GM12892 (cell line): ENCODE measurements around the gene FNBP1.

Experiments used
- DNase-seq: peaks from one replicate; pipeline ENCODE4 v3.0.0; 2011; ENCODE audit not compliant: insufficient read length
- FAIRE-seq: peaks from 2 replicates; lab custom pipeline; 2011; peaks lifted over from hg19 to GRCh38; lab: Jason Lieb, UNC
- POLR2A ChIP-seq: IDR thresholded peaks from 2 replicates; pipeline ENCODE4 v1.6.1; 2011; ENCODE audit warnings: low read depth, low read length, control low read depth
- POLR2AphosphoS5 ChIP-seq: IDR thresholded peaks from 2 replicates; pipeline ENCODE4 v1.6.1; 2011; ENCODE audit warnings: low read depth, low read length, control low read depth
- TAF1 ChIP-seq: IDR thresholded peaks from 2 replicates; pipeline ENCODE4 v1.6.1; 2011; ENCODE audit warnings: low read depth, mild to moderate bottlenecking, control low read depth, low read length, borderline replicate concordance

FNBP1 gene

GRCh38 chr9:129880654-129881546, 162.1 kb downstream of the FNBP1 start:
- FAIRE-seq (no peak), DNase-seq (no peak)
- TF ChIP-seq POLR2A (no peak), TAF1 (no peak), POLR2AphosphoS5 (no peak; the same call in 1 of the 2 replicates)

DNA sequence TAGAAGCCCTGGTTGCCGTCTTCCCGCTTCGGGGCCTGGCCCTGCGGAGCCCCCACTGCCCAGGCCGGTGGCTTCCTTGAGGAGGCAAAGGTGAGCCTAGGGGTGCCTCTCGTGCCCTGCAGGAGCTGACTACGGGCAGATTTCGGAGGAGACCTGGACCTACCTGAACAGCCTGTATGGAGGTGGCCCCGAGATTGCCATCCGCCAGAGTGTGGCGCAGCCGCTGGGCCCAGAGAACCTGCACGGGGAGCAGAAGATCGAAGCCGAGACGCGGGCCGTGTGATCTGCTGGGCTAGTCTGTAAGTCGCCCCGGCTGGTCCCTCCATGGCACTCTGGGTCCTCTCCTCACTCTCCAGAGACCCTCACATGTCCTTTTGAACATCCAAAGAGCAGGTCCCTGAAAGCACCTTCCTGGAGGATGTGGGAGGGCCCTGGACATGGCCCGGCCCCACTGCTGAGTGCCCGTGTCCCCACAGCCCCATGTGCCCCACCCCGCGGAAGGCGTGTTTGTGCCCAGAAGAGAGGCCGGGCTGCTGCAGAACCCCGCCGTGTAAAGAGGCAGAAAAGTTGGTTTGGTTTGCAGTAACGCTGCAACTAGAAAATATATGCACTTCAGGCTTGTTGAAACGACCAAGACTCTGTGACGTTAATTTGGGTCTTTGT, 162.9 kb downstream of the FNBP1 start:
- TF ChIP-seq TAF1 (no peak), POLR2AphosphoS5 (no peak), POLR2A (no peak)
- no peak for FAIRE-seq
- DNase-seq: no peak

GRCh38 chr9:129879103-129879699, 163.8 kb downstream of the FNBP1 start:
- FAIRE-seq (no peak), DNase-seq (no peak)
- TF ChIP-seq TAF1 (no peak), POLR2A (no peak)

GRCh38 chr9:129878291-129878690, 164.7 kb downstream of the FNBP1 start:
- FAIRE-seq (no peak), DNase-seq (no peak)
- TF ChIP-seq TAF1: no peak
- no peak for TF ChIP-seq POLR2A
- no peak for TF ChIP-seq POLR2AphosphoS5

GRCh38 chr9:129876815-129877214, 166.2 kb downstream of the FNBP1 start:
- FAIRE-seq (no peak), DNase-seq (no peak)
- no peak for TF ChIP-seq TAF1
- no peak for TF ChIP-seq POLR2AphosphoS5
- TF ChIP-seq POLR2A: no peak

DNA sequence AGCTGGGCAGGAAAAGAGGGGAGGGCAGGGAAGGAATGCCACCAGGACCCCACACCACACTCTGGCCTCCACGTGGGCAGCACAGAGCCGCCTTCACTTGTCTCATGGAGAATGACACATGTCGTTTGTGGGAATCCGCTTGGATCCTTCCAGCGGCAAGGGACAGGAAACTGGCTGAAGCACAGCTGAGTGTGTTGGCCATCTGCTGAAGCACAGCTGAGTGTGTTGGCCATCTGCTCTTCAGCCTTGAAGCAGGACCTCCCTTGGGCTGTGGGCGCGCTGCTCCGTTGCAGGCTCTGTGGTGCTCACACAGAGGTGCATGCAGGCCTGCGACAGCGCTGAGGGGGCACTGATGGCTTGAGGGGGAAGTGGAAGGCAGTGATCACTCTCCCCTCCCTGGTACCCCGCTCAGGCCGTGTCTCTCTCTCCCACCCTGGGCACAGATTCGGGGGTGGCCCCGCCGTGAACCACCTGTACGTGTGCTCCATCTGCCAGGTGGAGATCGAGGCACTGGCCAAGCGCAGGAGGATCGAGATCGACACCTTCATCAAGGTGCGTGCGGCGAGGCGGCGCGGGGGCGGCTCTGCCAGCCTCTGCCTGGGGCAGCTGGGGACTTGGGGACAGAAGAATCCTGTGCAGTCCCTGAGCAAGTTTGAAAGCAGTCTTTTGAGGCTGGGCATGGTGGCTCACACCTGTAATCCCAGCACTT, 167.1 kb downstream of the FNBP1 start:
- no peak for DNase-seq
- TF ChIP-seq POLR2A: no peak
- TF ChIP-seq TAF1: no peak
- TF ChIP-seq POLR2AphosphoS5: no peak
- FAIRE-seq: no peak

GRCh38 chr9:129875181-129875611, 167.8 kb downstream of the FNBP1 start:
- FAIRE-seq (no peak), DNase-seq (no peak)
- TF ChIP-seq TAF1 (no peak), POLR2A (no peak), POLR2AphosphoS5 (no peak)

DNA sequence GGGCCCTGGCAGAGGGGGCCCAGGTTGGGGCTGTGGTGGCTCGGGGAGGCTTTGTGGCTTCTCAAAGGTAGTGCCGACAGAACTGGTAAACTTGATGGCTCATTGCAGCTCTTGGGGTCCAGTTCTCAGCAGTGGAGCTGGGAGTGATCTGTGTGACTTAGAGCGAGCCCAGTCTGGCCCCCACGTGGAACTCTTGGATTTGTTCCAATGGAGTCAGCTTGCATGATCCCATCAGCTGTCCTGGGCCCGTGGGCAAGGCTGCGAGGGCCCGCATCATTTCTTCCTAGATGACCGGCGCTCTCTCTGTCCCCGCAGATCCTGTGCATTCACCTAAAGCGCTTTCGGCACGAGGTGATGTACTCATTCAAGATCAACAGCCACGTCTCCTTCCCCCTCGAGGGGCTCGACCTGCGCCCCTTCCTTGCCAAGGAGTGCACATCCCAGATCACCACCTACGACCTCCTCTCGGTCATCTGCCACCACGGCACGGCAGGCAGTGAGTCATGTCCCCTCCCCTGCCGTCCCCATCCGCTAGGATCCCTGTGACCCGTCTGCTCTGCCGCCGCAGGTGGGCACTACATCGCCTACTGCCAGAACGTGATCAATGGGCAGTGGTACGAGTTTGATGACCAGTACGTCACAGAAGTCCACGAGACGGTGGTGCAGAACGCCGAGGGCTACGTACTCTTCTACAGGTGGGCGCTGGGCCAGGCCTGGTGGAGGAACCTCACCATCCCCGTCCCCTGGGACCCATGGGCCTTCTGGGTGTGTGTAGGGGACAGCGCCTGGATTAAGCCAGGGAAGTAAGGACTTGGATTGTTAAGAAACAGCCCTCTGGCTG, 168.5 kb downstream of the FNBP1 start:
- no peak for DNase-seq
- TF ChIP-seq POLR2A (no peak), TAF1 (no peak), POLR2AphosphoS5 (no peak)
- FAIRE-seq: no peak

- no peak for TF ChIP-seq TAF1
- no peak for TF ChIP-seq POLR2AphosphoS5
- no peak for TF ChIP-seq POLR2A
- DNase-seq: no peak
- no peak for FAIRE-seq
Measured at GRCh38 chr9:129873563-129874190, 169.3 kb downstream of the FNBP1 start.

DNA sequence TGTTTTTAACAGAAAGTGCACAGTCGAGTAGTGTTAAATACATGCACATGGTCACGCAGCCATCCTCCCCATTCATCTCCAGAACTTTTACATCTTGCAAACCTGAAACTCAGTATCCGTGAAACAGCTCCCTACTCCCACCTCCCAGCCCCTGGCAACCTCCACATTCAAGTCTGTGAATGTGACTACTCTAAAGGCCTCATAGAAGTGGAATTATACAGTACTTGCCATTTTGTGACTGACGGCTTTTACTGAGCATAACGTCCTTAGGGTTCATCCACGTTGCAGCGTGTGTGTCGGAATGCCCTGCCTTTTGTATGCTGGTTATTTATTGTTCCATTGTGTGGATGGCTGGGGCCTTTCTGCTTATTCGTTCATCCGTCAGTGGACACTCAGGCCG, 171.9 kb downstream of the FNBP1 start:
- FAIRE-seq (no peak), DNase-seq (no peak)
- TF ChIP-seq POLR2AphosphoS5 (no peak), TAF1 (no peak), POLR2A (no peak)
